Ecto neural progenitor cell (in vitro differentiated cells): ENCODE data around the gene CHAD.
"Not testable (repeated sequence)": the region's sequence is repeated elsewhere in the genome, so short reads cannot be mapped to it uniquely, and the experiment has no call there.

Source experiments
- DNase-seq: peaks from one replicate; pipeline ENCODE4 v3.0.0-alpha.2; 2018; ENCODE audit warnings: low spot score

The CHAD gene

GRCh38 chr17:50493744-50494143, 25.1 kb upstream of the CHAD start:
- no peak for DNase-seq

- no peak for DNase-seq
These were observed 23.5 kb upstream of the CHAD start for GRCh38 chr17:50492214-50492613.

GRCh38 chr17:50491505-50491904, 22.8 kb upstream of the CHAD start:
- no peak for DNase-seq

GRCh38 chr17:50488880-50489279, 20.2 kb upstream of the CHAD start:
- no peak for DNase-seq

- no peak for DNase-seq
These were observed 18.8 kb upstream of the CHAD start for GRCh38 chr17:50487213-50488096.

GRCh38 chr17:50484386-50485155, 15.9 kb upstream of the CHAD start:
- no peak for DNase-seq

GRCh38 chr17:50483266-50483665, 14.6 kb upstream of the CHAD start:
- no peak for DNase-seq

- peak; percentile 92 for DNase-seq
These were observed 13.8 kb upstream of the CHAD start for GRCh38 chr17:50482516-50482915.

DNA sequence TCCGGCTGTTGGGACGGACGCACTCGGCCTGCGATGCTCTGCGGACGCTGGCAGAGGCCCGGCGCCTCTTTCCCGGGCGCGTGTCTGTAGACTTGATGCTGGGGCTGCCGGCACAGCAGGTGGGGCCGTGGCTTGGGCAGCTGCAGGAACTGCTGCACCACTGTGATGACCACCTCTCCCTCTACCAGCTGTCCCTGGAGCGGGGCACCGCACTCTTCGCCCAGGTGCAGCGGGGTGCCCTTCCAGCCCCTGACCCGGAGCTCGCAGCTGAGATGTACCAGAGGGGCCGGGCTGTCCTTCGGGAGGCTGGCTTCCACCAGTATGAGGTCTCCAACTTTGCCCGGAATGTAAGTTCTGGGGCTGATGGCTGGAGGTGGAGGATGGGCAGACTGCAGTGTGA, 13.4 kb upstream of the CHAD start:
- no peak for DNase-seq

- no peak for DNase-seq
These were observed 13.0 kb upstream of the CHAD start for GRCh38 chr17:50481648-50482047.

DNA sequence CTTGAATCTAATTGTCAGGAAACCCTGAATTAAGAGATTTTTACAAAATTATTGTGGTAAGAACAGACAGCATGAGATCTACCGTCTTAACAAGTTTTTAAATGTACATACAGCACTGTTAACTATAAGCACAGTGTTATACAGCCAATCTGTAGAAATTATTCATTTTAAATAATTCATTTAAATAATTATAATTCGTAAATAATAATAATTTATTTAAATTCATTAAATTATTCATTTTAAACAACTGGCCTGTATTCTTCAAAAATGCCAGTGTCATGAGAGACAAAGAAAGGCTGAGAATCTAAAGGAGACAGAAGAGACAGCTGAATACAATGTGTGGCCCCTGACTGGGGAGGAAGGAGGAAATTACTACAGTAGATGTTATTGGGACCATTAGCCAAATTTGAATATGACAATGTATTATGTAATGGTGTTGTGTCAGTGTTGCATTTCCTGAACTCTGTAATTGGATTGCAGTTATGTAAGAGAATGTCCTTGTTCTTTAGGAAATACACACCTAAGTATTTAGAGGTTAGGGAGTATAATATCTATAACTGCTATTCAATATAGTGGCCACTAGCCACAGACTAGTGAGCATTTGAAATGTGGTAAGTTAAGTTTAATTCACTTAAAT, 12.3 kb upstream of the CHAD start:
- no peak for DNase-seq

DNA sequence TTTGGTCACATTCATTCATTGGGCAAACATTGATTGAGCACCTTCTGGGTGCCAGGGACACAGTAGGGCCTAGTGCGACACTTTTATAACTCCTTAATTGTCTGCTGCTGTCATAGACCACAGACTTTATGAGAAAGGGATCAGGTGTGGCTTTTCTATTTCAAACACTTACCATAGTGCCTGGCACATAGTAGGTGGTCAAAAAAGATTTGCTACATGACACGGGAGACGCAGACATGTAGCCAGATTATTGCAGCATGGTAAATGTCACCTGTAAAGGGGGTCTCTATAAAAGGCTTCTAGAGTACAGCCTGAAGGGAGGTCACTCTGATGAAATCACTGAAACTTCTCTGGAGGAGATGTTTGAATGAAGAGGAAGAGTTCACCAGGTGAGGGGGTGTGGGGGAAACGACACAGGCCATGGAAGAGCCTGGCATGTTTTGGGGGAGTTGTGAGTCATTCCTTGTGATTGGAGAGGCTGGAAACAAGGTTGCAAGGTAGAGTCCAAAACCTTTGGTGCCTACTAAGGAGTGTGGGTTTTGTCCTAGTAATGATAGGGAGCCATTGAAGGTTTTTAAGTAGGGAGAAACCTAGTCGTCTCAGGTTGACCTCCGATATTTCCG, 11.6 kb upstream of the CHAD start:
- DNase-seq: no peak

DNA sequence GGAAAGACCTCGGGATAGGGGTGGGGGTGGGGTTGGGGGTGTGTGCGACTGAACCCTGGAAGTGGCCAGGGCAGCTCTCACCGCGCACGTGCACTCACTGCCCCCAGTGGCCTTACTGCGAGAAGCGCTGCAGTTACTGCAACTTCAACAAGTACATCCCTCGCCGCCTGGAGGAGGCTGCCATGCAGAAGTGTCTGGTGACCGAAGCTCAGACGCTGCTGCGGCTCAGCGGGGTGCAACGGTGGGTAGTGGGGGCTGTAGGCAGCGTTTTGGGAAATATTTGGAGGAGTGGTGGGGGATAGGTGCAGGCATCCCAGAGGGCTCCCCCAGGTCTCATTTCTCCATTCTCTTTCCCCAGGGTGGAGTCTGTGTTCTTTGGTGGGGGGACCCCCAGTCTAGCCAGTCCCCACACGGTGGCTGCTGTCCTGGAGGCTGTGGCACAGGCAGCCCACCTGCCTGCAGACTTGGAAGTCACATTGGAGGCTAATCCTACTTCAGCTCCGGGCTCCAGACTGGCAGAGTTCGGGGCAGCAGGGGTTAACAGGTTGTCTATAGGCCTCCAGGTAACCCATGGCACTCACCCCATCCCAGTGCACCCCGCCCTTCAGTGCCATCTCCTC, 11.0 kb upstream of the CHAD start:
- DNase-seq: peak; percentile 89

GRCh38 chr17:50478391-50479381, 10.0 kb upstream of the CHAD start, which contains the start of gene RSAD1:
TSS of gene RSAD1 (plus strand) at chr17:50478860. CDS start at chr17:50478885, 25 bp downstream.
- DNase-seq: peak; percentile 95

DNA sequence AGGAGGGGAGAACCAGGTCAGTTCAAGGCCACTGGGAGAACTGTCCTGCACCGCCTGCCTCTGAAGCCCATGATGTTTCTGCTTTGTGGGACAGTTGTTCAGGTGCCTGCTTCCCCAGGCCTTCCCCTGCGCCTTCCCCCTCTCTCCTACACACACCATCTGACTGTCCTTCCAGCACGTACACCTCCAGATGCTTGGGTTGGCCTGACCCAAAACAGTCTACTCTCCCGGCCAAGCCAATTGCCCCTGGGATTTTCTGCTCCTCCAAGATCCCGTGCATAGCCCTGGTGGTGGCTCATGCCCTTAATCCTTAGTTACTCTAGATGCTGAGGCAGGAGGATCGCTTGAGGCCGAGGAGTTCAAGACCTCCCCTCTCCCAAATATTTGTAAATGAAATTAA, 9.3 kb upstream of the CHAD start:
- no peak for DNase-seq

- no peak for DNase-seq
These were observed 8.1 kb upstream of the CHAD start for GRCh38 chr17:50476545-50477315.

DNA sequence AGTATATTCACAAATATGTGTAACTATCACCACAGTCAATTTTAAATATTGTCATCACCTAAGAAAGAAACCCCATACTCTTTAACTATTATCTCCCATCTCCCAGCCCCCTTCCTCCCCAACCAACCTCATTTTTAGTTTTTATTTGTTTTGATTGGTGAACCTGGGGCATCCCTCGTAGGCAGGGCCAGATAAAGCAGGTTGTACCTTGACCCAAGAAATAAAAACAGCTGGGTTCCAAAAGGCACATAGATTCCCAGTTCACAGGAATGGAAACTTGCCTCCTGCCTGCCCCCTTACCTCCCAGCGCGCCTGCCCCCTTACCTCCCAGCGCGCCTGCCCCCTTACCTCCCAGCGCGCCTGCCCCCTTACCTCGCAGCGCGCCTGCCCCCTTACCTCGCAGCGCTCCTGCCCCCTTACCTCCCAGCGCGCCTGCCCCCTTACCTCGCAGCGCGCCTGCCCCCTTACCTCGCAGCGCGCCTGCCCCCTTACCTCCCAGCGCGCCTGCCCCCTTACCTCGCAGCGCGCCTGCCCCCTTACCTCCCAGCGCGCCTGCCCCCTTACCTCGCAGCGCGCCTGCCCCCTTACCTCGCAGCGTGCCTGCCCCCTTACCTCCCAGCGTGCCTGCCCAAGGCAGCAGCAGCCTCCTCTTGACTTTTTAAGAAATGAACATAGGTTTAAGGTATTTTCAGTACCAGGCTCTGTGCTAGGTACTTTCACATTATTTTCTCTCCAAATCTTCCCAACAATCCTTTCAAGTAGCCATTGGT, 7.3 kb upstream of the CHAD start:
- not testable (repeated sequence) for DNase-seq

GRCh38 chr17:50475362-50475761, 6.7 kb upstream of the CHAD start:
- DNase-seq: no peak

- DNase-seq: no peak
These were observed 5.8 kb upstream of the CHAD start for GRCh38 chr17:50474523-50474922.
